NCI-H748 (cell line): ENCODE measurements around the gene C5orf63.

Experiments
- DNase-seq: peaks from one replicate; lab custom pipeline; 2025; ENCODE audit not compliant: unreplicated experiment; lab: John Stamatoyannopoulos, UW

C5orf63 gene

DNA sequence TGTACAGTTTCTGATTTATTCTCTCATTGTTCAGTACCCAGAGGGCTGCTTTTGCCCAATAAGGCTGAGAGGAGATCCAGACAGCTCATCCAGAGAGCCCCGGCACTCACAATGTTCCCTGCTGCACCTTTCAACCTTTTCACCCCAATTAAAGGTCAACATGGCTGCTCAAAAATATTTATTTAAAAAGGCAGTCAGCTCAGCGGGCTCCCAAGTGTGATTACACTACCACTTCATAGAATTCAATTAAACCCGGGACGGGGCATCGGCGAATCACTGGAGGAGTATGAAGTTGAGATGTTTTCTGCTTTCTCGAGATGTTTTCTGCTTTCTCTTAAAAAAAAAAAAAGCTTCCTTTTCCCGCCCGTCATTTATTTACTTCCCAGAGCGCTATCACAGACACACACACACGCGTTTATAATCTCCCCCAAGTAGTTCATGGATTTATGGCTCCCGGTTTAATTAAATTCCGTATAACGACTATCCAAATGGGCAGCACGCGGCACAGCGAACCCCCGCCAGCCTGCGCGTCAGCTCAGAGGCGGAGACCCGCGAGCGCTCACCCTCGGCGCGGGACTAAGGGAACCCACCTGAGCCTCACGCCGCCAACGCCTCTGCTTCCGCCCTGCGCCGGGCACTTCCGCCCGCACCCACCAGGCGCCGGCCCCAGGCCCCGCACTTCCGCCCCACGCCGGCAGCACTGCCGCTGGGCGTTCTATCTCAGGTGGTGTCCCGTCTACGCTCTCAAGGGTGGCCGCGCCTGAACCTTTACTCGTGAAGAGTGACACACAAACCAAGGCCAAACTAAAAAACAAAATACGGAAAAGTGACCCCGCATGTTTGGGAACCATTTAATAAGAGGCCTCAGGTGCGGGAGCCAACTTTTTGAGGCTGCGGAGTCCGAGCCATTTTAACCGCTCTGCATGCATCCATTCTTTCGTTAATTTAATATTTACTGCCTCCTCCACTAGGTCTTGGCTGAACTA lies at the start of gene C5orf63:
C5orf63 (minus strand) TSS at position 642 of the 986 bp plus-strand sequence. CDS start 14,507 bp downstream, outside the sequence.
- no peak for DNase-seq

DNA sequence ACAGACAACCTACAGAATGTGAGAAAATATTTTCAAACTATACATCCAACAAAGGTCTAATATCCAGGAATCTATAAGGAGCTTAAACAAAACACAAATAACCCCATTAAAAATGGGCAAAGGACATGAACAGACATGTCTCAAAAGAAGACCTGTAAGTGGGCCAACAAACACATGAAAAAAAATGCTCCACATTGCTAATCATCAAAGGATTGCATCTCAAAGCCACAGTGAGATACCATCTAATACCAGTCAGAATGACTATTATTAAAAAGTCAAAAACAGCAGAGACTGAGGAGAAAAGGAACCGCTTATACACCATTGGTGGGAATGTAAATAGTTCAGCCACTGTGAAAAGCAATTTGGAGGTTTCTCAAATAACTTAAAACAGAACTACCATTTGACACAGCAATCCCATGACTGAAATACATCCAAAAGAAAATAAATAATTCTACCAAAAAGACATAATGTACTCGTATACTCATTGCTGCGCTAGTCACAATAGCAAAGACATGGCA lies 39.1 kb upstream of the C5orf63 start:
- DNase-seq: peak; percentile 28

DNA sequence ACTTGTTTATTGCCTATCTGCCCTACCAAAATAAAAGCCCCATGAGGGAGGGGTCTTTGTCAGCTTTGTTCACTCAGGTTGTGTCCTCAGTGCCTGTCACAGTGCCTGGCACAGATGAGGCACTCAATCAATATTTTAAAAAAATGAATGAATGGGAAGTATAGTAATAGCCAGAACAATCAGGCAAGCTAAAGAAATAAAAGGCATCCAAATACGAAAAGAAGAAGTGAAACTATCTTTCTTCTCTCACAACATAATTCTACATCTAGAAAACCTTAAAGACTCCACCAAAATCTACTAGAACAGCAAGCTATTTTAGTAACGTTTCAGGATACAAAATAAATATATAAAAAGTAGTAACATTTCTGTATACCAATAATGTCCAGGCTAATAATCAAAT lies 37.8 kb upstream of the C5orf63 start:
- no peak for DNase-seq

- peak; percentile 23 for DNase-seq
These were observed 35.4 kb upstream of the C5orf63 start for GRCh38 chr5:127108624-127109260.

DNA sequence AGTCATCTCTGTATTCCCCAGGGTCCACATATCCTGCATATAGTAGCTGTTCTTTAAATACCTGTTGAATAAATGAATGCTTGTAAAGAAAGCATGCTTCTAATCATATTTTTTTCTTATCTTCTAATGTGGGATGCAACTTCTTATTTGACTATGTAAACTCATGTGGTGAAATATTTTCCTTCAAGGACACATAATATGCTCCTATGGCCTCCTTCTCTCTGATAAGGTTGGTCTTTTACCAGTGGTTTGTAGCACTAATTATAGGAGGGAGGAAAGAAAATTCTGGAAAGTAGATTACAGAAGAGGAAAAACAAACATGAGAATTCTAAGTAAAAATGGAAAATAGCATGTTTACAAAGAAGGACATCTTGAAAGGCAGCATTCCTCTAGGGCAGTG lies 28.6 kb upstream of the C5orf63 start:
- DNase-seq: no peak

DNA sequence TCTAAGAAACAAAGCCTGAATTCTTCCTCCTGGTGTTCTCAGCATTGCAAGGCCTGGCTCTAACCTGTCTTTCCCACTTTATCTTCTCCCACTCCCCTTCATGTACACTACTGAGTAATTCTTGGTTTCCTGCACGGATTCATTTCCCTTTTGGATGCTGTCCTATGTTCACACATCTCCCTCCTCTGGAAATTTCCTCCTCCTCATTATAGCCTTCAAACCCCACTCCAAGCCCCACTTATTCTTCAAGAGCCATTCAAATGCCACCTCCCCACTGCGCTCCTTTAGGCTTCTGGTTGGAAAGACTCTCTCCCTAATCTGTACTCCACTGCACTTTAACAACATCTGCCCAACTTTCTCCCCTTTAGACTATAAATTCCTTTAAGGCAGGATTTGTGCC lies 28.2 kb upstream of the C5orf63 start:
- no peak for DNase-seq

DNA sequence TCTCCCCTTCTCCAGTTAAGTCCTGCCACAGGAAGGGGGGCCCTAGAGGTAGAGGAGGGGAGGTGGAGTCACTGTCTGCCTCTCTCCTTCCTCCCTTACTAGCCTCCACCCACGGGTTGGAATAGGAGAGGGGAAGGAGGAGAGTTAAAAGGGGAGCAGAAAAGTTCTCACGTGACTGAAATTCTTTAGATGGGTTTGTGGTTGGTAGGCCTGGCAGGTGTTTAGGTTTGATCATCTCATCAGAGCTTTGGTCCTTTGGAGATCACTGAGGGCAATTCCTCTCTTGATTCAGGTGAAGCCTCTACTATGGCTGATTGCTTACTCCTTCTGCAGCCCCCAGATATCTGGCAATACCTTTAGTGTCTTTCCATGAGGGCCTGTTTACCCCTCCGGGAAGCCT lies 24.9 kb upstream of the C5orf63 start:
- no peak for DNase-seq

DNA sequence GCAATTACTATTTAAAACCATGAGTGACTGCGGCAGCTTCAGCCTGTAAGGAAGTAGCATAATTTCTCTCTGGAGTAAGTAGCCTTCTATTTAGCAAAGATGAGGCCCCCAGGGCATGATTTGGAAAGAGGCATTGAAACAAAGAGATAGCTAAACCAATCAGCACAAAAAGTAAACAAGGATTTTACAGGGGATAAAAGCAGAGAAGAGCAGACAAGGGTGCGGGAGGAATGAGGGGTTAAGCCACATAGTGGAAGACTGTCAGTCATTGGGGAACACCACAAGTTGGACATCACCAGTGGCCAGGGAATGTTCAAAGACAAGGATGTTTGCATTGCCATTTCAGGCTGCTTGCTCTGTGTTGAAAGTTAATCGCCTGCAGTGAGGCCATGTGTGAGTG lies 24.0 kb upstream of the C5orf63 start:
- DNase-seq: peak; percentile 62

DNA sequence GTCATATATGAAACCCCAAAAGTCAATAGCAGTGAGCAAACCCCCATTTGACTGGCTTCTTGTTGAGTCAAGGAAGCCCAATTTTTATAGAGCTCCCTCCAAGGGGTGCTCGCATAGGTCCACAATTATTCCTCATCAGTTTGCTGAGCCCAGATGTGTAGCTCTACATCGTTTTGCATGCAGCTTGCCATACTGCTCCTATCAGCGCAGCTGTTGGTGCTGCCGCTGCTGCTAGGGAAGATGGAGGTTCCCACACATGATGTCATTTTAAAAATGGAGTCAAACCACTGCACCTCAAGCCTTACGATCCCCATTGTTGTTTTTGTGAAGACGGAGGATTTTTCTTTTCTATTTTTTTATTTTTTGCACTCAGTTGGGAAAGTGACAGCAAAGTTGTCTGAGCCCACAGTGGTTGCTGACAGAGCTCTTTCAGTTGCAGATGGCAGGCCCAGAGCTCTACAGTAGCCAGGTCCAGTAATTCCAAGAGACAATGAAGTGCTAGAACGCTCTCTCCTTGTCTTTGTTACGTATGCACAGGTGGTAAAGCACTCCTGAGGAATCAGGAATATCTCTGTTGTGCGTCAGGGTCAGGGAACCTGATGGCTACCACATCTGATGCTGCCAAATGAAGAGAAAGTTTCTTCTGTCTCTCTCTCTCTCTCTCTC lies 23.2 kb upstream of the C5orf63 start:
- DNase-seq: no peak

DNA sequence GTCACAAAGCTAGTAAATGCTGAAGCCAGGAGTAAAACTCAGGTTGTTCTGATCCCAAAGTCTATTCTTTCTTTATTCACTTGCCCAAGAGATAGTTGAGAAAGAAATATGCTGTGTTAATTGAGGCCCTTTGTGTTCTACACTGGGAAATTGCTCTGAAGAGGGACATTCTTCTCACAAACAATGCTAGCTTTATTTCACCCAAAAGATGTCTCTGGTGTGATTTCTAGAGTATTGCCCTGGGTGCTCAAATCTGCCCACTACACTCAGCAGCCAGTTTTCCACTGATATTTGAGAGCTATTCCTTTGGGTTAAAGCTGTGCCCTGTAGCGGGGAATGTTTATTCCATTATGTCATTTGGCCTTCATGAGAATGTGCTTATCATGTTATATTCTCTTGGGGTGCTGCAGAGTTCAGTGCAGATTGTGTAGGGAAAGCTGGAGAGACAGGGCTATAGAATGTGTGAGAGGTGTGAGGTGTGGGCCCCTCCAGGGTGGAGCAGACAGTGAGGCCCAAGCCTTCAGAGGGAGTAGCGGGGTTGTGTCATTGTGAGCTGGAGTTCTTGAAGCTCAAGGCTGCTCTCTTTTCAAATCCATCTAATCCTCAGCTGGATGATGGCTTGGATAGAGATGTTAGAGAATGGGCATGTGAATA lies 21.0 kb upstream of the C5orf63 start:
- DNase-seq: no peak

GRCh38 chr5:127092690-127093089 lies 19.4 kb upstream of the C5orf63 start:
- DNase-seq: no peak

DNA sequence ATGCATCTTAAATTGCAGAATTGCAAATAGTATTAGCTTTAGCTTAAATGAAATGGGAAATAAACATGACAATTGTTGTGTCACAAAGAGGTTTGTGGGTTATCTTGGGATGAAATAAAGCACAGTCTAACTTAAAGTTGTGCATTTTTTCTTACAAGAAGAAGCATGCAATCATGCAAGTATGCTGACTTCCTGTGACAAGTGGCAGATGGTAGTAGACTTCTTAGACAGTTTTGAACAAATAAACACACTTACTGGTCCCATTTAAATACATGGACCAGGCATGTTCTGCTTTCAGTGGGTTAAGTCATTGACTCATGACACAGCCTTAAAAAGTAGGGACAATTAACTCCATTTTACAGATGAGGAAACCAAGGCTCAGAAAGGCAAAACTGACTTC lies 15.9 kb upstream of the C5orf63 start:
- no peak for DNase-seq

- no peak for DNase-seq
These were observed 14.9 kb upstream of the C5orf63 start for GRCh38 chr5:127088251-127088650.

- DNase-seq: no peak
These were observed 13.3 kb upstream of the C5orf63 start for GRCh38 chr5:127086589-127086988.

DNA sequence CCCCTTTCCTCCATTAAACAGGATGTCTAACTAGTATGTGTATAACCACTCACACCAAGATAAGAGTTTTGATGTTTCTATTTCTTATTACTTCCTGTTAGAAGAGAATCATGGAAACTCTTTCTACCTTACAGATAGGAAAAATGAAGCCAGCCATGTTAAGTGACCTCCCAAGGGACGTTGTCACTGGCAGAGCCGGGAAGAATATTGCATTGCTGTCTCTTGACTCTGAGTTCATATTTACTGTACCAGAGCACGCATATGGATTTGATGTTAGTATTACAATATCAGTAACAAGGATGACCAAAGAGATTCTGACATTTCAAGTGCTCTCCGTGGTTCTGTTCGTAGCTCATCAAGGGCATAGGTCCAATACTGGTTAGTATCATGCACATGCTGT lies 12.5 kb upstream of the C5orf63 start:
- DNase-seq: no peak

DNA sequence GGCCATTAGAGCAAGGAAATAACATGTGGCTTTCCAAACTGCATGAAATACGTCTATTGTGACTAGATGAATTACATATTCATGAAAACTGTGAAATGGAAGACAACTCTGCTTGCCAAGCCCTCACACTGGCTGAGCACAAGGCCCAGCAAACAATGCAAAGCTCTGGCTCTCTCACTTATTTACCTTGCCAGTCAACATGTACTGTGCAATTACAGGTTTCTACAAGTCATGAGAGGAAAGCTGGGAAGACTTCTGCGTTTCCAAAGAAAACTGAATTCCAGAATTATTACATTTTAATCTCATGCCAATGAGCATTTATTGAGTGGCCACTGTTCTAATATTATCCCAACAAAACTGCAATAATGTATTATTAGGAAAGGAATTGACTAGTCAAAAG lies 12.1 kb upstream of the C5orf63 start:
- DNase-seq: no peak

- DNase-seq: no peak
These were observed 11.4 kb upstream of the C5orf63 start for GRCh38 chr5:127084656-127085055.

DNA sequence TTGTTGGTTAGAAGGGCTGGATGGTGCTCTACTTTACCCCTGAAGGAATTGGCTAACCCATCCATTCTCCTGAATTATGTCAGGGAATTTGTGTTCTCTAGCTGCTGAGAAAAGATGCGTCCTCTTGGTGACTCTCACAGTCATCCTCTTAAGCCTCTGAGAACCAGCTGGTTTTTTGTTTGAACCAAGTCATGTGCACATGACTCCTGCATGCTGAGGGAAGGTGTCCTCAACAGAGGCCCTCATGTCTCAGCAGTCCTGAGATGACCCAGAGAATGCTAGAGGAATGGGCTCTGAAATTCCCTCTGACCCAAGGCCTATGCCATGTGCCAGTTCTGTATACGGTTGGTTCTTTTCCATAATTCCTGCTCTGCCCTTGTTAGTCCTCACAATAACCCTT lies 10.4 kb upstream of the C5orf63 start:
- no peak for DNase-seq

GRCh38 chr5:127079994-127080491 lies 6.7 kb upstream of the C5orf63 start:
- DNase-seq: peak; percentile 99

GRCh38 chr5:127077366-127077765 lies 4.1 kb upstream of the C5orf63 start:
- DNase-seq: no peak
